ENCODE data around the gene SMIM44.

The SMIM44 gene

DNA sequence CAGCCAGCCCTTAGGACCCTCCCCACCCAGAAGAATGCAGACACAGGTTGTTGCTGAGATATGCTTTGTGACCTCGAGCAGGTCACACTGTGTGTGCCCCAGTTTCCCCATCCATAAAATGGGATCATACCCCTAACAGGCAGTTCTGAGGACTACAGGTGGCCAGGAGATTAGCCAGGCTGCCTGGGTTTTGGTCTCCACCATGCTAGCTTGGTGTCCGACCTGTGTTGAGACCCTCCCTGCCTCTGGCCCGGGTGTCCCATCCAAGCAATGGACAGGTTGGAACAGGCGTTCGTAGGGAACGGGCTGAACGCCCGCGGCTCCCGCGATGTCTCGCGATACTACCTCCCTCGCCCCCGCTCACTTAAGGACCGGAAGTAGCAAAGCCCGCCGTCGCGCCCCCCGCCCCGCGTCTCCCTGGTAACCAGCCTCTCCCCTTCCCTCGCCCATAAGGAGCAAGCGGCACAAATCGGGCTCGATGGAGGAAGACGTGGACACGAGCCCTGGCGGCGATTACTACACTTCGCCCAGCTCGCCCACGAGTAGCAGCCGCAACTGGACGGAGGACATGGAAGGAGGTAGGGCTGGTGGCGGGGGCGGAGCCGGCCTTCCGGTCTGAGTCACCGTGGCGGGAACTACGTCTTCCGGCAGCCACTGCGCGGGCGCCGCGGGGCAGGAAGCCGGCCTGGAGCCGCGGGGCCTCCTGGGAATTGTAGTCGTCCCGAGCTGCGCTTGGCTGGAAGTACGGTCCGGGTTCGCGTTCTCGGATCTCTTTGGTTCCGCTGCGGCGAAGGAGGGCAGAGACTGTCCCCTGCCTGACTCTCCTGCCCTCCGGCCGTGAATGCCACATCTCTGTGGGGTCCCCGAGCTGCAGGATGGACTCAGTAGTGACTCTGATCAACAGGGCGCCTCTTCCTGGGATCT, 48.3 kb downstream of the SMIM44 start:
- DNase-seq (ENCODE audit: low spot score) = peak; percentile 85

DNA sequence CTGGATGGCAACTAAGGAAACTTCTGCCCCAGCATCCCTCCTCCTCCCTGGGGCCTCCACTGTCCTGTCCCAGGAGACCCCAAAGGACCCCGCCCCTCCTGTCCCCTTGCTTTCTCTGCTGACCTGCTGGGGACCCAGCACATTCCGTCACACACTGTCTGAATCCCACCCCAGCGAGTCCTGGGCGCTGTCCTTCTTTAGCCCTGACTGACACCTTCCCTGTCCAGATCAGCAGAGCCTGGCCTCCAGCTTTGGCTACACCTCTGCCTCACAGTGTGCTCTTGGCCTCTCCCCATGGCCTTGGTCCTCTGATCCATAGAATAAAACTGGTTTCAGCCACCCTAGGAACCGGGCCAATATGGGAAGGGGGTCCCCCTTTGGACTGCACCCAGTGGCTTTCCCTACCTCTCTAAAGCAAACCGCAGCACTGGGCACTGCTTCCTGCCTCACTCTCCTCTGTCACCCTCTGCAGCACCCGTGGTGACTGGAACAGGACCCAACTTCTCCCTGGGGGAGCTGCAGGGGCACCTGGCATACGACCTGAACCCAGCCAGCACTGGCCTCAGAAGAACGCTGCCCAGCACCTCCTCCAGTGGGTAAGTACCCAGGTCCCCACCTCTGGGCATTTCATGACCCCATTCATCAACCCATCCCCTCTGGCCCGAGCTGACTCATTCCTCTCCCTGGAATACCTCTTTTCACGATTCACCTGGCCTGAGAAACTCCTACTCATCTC, 49.3 kb downstream of the SMIM44 start:
- no peak for DNase-seq (ENCODE audit: low spot score)

DNA sequence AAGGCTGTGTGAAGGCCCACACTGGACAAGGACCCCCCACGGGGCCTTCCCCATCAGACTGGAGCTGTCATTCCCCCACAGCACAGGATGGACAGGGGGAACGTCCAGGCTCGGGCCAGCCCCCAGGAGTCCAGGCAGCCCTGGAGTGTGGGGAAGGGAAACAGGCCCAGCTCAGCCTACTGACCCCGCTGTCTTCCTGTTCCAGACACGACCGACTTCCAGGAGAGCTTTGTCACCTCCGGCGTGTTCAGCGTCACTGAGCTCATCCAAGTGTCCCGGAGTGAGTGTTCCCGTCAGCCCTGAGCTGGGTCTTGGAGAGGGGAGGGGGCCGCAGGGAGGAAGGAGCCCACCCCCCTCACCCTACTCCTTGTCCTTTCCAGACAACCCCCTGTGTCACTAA, 49.9 kb downstream of the SMIM44 start:
- no peak for DNase-seq (ENCODE audit: low spot score)

Measured in SW480 (cell line).